Measurements from ENCODE around the gene MESP1.

GRCh38 chr15:89749951-89750559 lies 994 bp downstream of the MESP1 start:
- TF ChIP-seq EZH2phosphoT487 (IDR thresholded peaks at IDR 0.05; ENCODE audit: insufficient read depth, low read depth) (no peak), EZH2 (IDR thresholded peaks at IDR 0.05; ENCODE audit: insufficient read depth, poor library complexity, severe bottlenecking) (no peak)
